NK-92 (cell line): ENCODE measurements around the gene ACVR1.
"Not testable (repeated sequence)": the region's sequence is repeated elsewhere in the genome, so short reads cannot be mapped to it uniquely, and the experiment has no call there.

Experiments
- DNase-seq: peaks from one replicate; lab custom pipeline; 2025; ENCODE audit not compliant: unreplicated experiment; lab: John Stamatoyannopoulos, UW

The ACVR1 gene

DNA sequence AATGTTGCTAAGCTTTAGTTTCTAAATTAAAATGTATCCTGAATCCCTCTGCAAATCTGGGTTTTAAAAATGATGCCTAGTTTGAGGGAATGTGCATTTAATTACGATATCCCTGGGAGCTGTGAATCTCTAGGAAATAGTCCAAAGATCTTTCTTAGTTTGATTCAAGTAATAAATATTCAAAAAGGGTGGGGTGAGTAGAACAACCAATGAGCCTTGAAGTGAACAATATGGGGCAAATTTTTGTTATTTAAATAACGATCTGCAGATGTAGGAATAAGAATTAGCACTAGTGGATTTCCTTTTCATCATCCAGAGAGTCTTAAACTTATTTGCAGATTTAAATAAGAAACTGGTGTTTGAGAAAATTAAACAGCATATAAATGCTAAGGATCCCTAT, 106.3 kb downstream of the ACVR1 start:
- DNase-seq, result no peak

- no peak for DNase-seq
Observed at GRCh38 chr2:157764386-157764785, 111.7 kb downstream of the ACVR1 start.

DNA sequence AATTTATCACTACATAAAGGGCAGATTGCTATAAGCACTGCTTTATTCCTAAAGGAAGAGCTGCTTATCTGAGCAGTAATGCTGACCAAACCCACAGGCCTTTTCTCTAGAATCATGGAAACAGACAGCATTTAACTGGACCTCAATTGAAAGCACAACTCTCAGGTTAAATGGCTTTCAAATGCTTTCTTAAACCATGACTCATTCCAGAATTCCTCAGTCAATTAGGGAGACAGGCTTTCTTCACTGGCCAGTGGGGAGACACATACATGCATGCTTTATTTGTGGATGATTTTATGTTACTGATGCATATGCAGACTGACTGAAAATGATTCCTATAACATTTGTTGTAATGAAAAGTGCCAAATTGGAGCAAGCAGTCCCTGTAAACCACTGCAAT, 114.6 kb downstream of the ACVR1 start:
- DNase-seq, result no peak

DNA sequence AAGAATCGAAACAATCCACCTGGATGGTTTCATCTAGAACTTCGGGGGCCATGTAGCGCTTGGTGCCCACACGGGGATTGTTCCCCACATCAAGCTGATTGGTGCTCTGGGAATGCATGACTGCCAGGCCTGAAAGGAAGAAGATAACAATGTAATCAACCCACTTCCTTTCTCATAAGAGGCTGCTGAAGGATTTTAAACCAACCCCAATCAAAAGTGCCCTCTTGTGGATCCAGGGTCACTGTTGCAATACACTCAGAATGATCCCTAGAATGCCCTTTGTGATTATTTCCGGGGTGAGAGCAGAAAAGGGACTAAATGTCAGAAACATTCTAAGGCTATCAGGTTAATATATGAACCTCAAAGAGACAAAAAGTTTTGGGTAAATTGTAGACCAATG, 115.2 kb downstream of the ACVR1 start:
- DNase-seq, result no peak

DNA sequence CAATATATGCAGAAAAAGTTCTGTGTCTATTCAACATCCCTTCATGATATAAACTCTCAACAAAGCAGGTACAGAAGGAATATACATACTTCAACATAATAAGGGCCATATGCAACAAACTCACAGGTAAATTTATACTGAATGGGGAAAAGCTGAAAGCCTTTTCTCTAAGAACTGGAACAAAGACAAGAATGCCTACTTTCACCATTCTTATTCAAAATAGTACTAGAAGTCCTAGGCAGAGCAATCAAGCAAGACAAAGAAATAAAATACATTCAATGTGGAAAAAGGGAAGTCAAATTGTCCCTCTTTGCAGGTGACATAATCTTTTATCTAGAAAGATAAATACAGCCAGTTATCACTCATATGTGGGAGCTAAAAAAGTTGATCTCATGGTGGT, 116.3 kb downstream of the ACVR1 start:
- DNase-seq, result no peak

- no peak for DNase-seq
Observed at GRCh38 chr2:157758586-157758985, 117.5 kb downstream of the ACVR1 start.

- DNase-seq, result no peak
Observed at GRCh38 chr2:157757500-157757899, 118.6 kb downstream of the ACVR1 start.

DNA sequence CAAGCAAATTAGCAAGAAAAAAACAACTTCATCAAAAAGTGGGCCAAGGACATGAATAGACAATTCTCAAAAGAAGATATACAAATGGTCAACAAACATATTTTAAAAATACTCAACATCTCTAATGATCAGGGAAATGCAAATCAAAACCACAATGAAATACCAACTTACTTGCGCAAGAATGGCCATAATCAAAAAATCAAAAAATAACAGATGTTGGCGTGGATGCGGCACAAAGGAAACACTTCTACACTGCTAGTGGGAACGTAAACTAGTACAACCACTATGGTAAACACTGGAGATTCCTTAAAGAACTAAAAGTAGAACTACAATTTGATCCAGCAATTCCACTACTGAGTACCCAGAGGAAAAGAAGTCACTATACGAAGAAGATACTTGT, 119.7 kb downstream of the ACVR1 start:
- DNase-seq, result not testable (repeated sequence)

DNA sequence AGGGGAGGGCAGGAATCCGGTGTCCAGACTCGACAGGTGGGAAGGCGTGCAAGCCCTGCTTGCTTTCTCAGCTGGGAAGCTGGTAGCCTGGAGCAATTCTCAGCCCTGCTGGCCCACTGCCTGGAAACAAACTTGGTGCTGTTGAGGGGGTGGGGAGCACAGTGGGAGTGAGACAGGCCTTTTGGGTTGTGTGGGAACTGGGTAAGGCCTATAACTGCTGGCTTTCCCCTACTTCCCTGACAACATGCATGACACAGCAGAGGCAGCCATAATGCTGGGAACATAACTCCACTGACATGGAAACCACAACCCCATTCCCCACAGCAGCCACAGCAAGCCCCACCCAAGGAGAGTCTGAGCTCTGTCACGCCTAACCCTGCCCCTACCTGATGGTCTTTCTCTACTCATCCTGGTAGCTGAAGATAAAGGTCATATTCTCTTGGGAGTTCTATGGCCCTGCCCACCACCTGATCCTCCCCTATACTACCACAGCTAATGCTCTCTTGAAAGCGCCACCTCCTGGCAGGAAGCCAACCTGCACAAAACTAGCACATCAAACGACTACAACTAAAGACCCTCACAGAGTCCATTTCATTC, 124.6 kb downstream of the ACVR1 start:
- DNase-seq, result no peak

GRCh38 chr2:157749684-157750083, 126.4 kb downstream of the ACVR1 start:
- no peak for DNase-seq

GRCh38 chr2:157748371-157749142, 127.6 kb downstream of the ACVR1 start:
- no peak for DNase-seq

- no peak for DNase-seq
Observed at GRCh38 chr2:157747695-157748370, 128.3 kb downstream of the ACVR1 start.

DNA sequence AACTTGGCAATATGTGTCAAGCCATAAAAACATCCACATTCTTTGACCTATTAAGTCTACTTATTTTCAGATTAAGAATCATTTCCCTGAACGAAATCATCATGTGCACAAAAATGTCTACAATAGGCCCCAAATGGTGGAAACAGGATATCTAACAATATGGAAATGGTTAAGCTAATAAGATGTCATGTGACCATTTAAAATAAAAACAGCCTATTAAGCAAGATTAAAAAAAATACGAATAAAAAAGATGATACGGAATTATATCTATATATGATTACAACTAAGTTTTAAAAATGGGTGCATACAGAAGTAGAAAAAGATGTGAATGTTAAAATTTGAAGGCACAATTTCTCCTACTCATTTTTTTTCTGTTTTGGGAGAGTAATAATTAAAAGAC, 128.8 kb downstream of the ACVR1 start:
- no peak for DNase-seq

DNA sequence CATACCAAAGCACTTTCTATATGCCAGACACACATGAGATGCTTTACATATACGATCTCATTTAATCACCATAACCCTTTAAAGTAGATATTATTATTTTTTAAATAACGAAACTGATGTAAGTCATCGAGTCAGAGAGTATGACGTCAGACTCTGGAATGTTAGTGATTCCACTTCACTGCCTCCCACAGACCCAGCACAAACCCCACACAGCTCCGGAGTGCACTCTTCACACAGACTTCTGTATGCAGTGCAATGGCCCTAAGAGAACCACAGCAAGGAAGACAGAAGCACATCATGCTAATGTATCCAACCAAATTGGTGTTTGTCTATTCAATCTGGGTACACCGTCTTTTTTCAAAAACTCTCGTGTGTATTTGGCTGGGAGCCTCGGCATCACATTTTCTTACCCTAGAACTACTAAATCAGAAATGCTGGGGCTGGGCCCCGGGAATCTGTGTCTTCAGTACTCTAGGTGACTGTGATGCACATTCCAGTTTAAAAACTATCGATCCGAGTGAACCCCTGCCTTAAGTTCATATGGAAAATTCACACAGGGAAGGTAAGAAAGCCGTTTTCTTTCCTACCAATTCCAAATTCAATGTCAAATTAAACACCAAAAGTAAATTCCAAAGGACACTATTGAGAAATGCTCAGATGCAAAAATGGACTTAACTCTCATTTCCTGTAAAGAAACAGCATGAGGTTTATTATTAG, 129.7 kb downstream of the ACVR1 start:
- no peak for DNase-seq

- no peak for DNase-seq
Observed at GRCh38 chr2:157744571-157745076, 131.5 kb downstream of the ACVR1 start.

DNA sequence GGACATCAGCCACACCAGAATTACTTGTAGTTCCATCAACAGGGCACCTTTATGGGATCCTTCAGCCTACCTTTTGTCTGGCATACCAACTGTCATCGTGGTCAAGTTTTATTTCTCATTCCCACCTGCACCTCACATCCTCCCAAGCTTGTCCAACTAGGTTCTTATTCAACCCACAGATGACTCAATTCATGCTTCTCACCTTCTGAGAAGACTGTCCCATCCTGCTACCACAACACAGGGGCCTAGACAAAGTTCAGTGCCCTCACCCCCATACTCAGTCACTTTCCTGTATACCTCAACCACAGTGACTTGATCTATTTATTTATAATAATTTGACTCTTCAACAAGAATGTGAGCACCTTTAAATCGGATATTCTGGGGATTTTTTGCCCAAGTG, 133.1 kb downstream of the ACVR1 start:
- no peak for DNase-seq

DNA sequence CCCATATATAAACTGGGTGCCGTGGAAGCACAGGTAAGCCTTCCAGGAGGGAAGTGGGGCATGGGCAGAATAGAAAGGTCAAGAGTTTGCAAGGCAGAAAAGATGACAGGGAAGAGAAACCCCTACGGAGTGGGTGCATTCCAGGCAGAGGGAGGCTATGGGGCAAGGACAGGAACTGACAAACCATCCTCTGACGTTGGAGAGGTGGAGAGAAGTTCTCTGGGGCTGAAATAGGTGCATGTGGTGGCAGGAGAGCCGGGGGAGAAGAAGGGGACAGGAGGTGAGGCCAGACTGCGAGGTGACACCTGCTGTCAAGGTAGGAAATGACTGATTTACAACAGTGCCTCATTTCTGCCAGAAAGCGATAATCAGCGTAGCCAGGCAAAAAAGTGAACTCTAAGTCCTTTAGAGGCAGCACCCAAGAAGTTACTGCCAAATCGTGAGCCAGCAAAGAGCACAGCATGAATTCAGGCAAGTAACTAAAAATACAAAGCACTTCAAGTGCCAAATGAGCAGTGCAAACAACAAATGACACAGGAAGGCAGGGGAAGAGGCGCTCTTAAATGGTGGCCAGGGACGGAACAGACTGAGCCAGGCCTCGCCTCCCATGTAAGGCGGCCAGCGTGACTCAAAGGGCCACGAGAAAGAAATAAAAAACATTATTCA, 134.2 kb downstream of the ACVR1 start:
- DNase-seq, result no peak

DNA sequence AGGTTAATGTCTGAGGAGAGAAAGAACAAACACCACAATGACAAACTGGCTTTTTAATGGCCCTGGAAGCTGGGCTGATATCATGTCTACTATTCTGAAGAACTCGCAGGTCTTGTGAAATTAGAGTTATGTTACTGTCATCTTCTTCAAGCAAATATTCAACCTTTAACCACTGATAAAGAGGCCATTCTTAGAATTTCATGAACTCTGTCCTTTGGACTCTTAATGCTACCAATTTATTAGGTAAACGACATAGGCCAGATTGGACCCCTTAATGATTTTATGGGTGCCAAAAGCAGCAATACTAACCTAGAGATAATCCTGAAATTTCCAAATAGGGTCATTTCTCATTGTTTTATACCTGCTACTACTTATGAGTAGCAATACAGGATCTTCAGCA, 138.5 kb downstream of the ACVR1 start:
- DNase-seq, result no peak

DNA sequence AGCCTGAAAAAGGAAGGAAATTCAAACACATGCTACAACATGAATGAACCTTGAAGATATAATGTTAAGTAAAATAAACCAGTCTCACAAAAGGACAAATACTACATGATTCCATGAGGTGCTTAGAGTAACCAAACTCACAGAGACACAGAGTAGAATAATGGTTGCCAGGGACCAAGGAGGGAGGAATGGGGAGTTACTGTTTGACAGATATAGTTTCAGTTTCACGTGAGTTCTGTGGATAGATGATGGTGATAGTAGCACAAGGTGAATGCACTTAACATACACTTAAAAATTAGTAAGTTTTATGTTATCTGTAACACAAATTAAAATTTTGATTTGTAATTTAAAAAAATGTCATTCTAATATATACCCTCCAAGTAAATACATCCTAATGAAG, 140.6 kb downstream of the ACVR1 start:
- no peak for DNase-seq

GRCh38 chr2:157733263-157733662, 142.9 kb downstream of the ACVR1 start:
- no peak for DNase-seq

GRCh38 chr2:157732596-157732995, 143.5 kb downstream of the ACVR1 start:
- DNase-seq, result no peak
